GOT3 (cell line): ENCODE data around the gene BBOX1.
"Not testable (repeated sequence)": the region's sequence is repeated elsewhere in the genome, so short reads cannot be mapped to it uniquely, and the experiment has no call there.

Experiments used
- DNase-seq: peaks from one replicate; lab custom pipeline; 2025; ENCODE audit warnings: mixed read lengths; lab: John Stamatoyannopoulos, UW

BBOX1 gene

GRCh38 chr11:27124514-27125264 is 84.1 kb downstream of the BBOX1 start:
- DNase-seq = no peak

GRCh38 chr11:27129686-27130085 is 89.1 kb downstream of the BBOX1 start:
- no peak for DNase-seq

- DNase-seq = no peak
These were observed 90.2 kb downstream of the BBOX1 start for GRCh38 chr11:27130806-27131205.

- not testable (repeated sequence) for DNase-seq
These were observed 95.3 kb downstream of the BBOX1 start for GRCh38 chr11:27135924-27136329.

GRCh38 chr11:27138716-27139115 is 98.1 kb downstream of the BBOX1 start:
- DNase-seq = no peak

- DNase-seq = no peak
These were observed 99.2 kb downstream of the BBOX1 start for GRCh38 chr11:27139742-27140367.

- DNase-seq = no peak
These were observed 101.0 kb downstream of the BBOX1 start for GRCh38 chr11:27141576-27141975.

- no peak for DNase-seq
These were observed 107.3 kb downstream of the BBOX1 start for GRCh38 chr11:27147916-27148315.

- DNase-seq = no peak
These were observed 107.9 kb downstream of the BBOX1 start for GRCh38 chr11:27148506-27148905.

GRCh38 chr11:27150098-27150497 is 109.5 kb downstream of the BBOX1 start:
- DNase-seq = no peak

GRCh38 chr11:27153136-27153535 is 112.5 kb downstream of the BBOX1 start:
- no peak for DNase-seq

- DNase-seq = no peak
These were observed 118.1 kb downstream of the BBOX1 start for GRCh38 chr11:27158456-27159334.

GRCh38 chr11:27159335-27159679 is 118.7 kb downstream of the BBOX1 start:
- DNase-seq = no peak

GRCh38 chr11:27161071-27161470 is 120.5 kb downstream of the BBOX1 start:
- no peak for DNase-seq

- no peak for DNase-seq
These were observed 121.6 kb downstream of the BBOX1 start for GRCh38 chr11:27162237-27162636.

GRCh38 chr11:27166130-27166529 is 125.5 kb downstream of the BBOX1 start:
- DNase-seq = no peak

GRCh38 chr11:27171376-27171958 is 130.9 kb downstream of the BBOX1 start:
- DNase-seq = no peak

GRCh38 chr11:27173545-27173944 is 132.9 kb downstream of the BBOX1 start:
- no peak for DNase-seq

- DNase-seq = no peak
These were observed 133.4 kb downstream of the BBOX1 start for GRCh38 chr11:27174021-27174420.

GRCh38 chr11:27174672-27175210 is 134.1 kb downstream of the BBOX1 start:
- no peak for DNase-seq

GRCh38 chr11:27175562-27175961 is 134.9 kb downstream of the BBOX1 start:
- DNase-seq = not testable (repeated sequence)
